ENCODE results near the gene RAET1E. TPM values are rescaled to one million over a fixed set of nuclear protein-coding genes. Genes with fewer than 3 reads are reported as not detected.
A peak's percentile ranks its signal among the peaks of the same experiment; 100 is the strongest.
"Not testable (repeated sequence)": the region's sequence is repeated elsewhere in the genome, so short reads cannot be mapped to it uniquely, and the experiment has no call there.

Gene RAET1E
- total and polyA plus RNA-seq, 10 donors: 0.04 to 3.4 (median 1.2) TPM

DNA sequence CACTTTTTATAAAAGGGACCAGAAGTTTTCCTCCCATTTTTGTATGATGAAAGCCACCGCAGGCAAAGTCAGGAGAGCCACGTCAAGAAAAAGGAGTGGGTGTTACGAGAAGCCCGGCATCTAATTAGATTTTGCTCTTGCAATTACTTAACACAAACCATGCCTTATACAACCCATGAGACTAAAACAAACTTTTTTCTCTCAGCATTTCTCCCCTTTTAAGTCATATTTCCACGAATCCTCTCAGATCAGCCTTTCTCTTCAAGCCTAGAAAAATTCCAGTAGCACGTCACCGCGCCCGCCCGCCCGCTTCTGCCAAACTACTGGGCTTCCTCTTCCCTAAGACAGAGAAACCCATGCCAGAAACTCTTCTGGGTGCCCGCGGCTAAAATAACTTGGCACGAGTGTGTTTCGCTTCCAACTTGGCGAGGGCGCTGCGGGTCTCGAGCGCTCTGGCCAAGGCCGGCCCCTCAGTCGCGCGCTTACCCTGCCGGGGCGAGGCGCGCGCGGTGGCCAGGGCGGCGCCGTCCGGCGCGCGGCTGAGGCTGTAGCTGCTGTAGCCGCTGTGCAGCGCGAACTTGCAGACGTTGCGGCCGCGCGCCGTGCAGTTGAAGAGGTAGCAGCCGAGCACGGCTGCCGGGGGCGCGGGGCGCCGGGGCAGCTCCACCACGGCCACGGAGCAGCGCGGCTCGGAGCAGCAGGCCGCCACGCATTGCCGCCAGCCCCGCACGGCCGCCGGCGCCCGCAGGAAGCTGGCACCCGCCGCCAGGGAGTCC, 34.8 kb downstream of the RAET1E start:
- Histone ChIP-seq H3K27me3 (replicated peaks in 1 of 7) (peaks cover 0 to 36% (median 0%) of the 10 kb centered on the region in 7 donors), H3K4me3 (peak overlapping the region; percentile 44 to 94 (median 76)), H3K4me1 (peaks cover 8 to 35% (median 22%) of the 10 kb centered on the region in 6 donors), H3K36me3 (no peaks in the 10 kb centered on the region), H3K27ac (peak overlapping the region; percentile 31 to 88 (median 86)), H3K9me3 (no peaks in the 10 kb centered on the region)
- WGBS, 5 donors: 1 to 2% (median 2%) methylated on average over 20 to 69 of the region's 69 CpGs
- TF ChIP-seq POLR2A (IDR thresholded peaks at IDR 0.05) (no peak), POLR2AphosphoS5 (IDR thresholded peaks at IDR 0.05) (peak in 2 of 3 donors; percentile 20 to 52)
- TF ChIP-seq, protein P1, sequence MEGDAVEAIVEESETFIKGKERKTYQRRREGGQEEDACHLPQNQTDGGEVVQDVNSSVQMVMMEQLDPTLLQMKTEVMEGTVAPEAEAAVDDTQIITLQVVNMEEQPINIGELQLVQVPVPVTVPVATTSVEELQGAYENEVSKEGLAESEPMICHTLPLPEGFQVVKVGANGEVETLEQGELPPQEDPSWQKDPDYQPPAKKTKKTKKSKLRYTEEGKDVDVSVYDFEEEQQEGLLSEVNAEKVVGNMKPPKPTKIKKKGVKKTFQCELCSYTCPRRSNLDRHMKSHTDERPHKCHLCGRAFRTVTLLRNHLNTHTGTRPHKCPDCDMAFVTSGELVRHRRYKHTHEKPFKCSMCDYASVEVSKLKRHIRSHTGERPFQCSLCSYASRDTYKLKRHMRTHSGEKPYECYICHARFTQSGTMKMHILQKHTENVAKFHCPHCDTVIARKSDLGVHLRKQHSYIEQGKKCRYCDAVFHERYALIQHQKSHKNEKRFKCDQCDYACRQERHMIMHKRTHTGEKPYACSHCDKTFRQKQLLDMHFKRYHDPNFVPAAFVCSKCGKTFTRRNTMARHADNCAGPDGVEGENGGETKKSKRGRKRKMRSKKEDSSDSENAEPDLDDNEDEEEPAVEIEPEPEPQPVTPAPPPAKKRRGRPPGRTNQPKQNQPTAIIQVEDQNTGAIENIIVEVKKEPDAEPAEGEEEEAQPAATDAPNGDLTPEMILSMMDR (IDR thresholded peaks at IDR 0.05 in 8 of 11, conservative IDR thresholded peaks at IDR 0.05 in 3 of 11): peak in 1 of 11 experiments; percentile 6
- peak; percentile 90 for DNase-seq
- intact Hi-C loops (cut with DNase I; ENCODE audit: low total_unique reads): no loop called here

DNA sequence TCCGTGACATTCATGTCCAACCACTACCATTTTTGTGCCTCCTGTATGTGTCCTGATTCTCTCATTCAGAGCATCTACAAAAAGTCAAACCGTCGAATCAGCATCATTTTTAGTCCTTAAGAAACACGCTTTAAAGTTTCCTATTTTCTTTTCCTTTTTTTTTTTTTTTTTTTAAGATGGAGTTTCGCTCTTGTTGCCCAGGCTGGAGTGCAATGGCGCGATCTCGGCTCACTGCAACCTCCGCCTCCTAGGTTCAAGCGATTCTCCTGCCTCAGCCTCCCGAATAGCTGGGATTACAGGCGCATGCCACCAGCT, 35.5 kb downstream of the RAET1E start:
- peaks cover 0 to 36% (median 0%) of the 10 kb centered on the region in 7 donors for H3K27me3 ChIP-seq (replicated peaks in 1 of 7)
- H3K36me3 ChIP-seq; DNase-seq; H3K9me3 ChIP-seq; intact Hi-C loops (cut with DNase I; ENCODE audit: low total_unique reads): not testable (repeated sequence)
- H3K27ac ChIP-seq: peak overlapping the region in 2 of 8 donors; percentile 86 to 88
- H3K4me3 ChIP-seq: peak overlapping the region in 3 of 8 donors; percentile 68 to 94 (median 85)
- 93 to 98% (median 94%) methylated on average over 8 to 12 of the region's 12 CpGs for WGBS, 5 donors
- peaks cover 8 to 35% (median 22%) of the 10 kb centered on the region in 6 donors for H3K4me1 ChIP-seq

DNA sequence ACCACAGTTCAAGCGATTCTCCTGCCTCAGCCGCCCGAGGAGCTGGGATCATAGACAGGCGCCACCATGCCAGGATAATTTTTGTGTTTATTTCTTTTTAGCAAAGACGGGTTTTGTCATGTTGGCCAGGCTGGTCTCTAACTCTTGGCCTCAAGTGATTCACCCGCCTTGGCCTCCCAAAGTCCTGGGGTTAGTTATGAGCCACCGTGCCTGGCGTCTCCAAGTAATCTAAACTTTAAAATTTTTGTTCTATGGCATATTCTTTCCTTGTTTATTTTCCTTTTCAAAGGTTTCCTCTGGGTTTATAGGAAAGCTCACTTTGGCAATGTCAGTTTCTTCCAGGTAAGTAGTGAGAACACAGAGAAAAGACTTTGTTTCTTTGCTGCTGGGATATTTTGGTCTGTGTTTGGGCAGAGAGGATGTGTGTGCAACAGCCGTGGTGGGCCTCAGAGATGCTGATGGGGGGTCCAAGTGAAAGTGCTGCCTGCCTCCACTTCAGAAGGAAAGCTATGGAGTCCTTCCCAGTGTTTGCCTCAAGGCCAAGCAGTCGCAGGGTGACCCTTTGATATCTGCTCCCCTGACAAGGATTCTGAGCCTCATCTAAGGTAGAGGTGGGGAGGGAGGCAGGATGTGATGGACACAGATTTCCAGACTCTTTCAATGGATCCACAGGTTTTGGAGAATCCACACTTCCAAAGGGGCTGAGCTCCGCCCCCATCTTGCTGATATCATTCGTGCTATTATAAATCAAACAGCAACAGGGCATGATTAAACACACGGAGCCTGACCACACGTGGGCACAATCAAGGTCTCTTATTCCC, 36.1 kb downstream of the RAET1E start:
- H3K27ac ChIP-seq: no peak overlapping the region
- WGBS, 5 donors: 86 to 90% (median 87%) methylated on average over 14 of the region's 14 CpGs
- peaks cover 0 to 36% (median 0%) of the 10 kb centered on the region in 7 donors for H3K27me3 ChIP-seq (replicated peaks in 1 of 7)
- TF ChIP-seq POLR2A (IDR thresholded peaks at IDR 0.05) (no peak), POLR2AphosphoS5 (IDR thresholded peaks at IDR 0.05) (no peak)
- TF ChIP-seq, protein P1 (IDR thresholded peaks at IDR 0.05 in 8 of 11, conservative IDR thresholded peaks at IDR 0.05 in 3 of 11): no peak
- no peak overlapping the region for H3K4me3 ChIP-seq
- intact Hi-C loops (cut with DNase I; ENCODE audit: low total_unique reads): no loop called here
- no peaks in the 10 kb centered on the region for H3K36me3 ChIP-seq
- H3K9me3 ChIP-seq: no peaks in the 10 kb centered on the region
- no peak for DNase-seq
- peaks cover 8 to 35% (median 22%) of the 10 kb centered on the region in 6 donors for H3K4me1 ChIP-seq

DNA sequence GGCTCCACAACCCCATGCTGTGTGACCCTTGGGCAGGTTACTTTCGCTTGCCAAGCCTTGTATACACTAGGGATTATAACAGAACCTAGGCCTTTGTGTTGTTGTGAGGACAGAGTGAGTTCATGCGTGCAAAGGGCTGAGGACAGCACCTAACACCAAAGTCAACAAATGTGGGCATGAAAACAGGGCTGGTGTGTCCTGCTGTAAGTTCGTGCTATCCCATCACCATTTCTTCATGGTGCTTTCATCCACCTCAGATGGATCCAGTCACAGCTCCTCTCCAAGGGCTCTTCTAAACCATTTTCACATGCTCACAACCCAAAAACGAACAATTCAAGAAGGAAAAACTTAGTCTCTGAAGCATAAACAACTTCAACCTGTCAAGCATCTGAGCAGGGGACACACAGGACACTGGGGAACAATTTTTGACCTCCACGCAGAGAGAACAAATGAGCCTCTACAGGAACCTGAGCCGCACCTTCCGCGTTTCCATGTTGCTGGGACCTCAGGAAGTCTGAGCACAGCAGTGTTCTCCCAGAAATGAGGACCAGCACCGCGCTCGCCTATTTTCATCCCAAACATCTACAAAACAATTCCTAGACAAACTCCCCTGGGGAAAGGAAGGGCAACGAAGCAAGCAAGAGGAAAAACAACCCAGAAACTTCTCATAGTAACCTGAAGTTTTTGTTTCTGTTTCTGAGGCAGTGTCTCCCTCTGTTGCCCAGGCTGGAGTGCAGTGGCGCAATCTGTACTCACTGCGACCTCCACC, 36.9 kb downstream of the RAET1E start:
- TF ChIP-seq, protein P1 (IDR thresholded peaks at IDR 0.05 in 8 of 11, conservative IDR thresholded peaks at IDR 0.05 in 3 of 11): no peak
- TF ChIP-seq POLR2AphosphoS5 (IDR thresholded peaks at IDR 0.05): no peak
- no peak for TF ChIP-seq POLR2A (IDR thresholded peaks at IDR 0.05)
- intact Hi-C loops (cut with DNase I; ENCODE audit: low total_unique reads): no loop called here
- DNase-seq: no peak
- peaks cover 8 to 35% (median 22%) of the 10 kb centered on the region in 6 donors for H3K4me1 ChIP-seq
- peaks cover 0 to 36% (median 0%) of the 10 kb centered on the region in 7 donors for H3K27me3 ChIP-seq (replicated peaks in 1 of 7)
- no peaks in the 10 kb centered on the region for H3K36me3 ChIP-seq
- no peak overlapping the region for H3K4me3 ChIP-seq
- no peaks in the 10 kb centered on the region for H3K9me3 ChIP-seq
- 89 to 92% (median 90%) methylated on average over 14 of the region's 14 CpGs for WGBS, 5 donors
- no peak overlapping the region for H3K27ac ChIP-seq
